GM12872 (cell line): Measurements from ENCODE around the gene SMIM12.

Experiments
- TF ChIP-seq, protein P1 (sequence below): IDR thresholded peaks from 3 replicates; pipeline ENCODE4 v1.5.1; 2011; ENCODE audit warnings: low read depth, mild to moderate bottlenecking, low read length, moderate library complexity; ENCODE audit not compliant: insufficient read depth

SMIM12 gene

GRCh38 chr1:34850382-34850781 lies 9.2 kb downstream of the SMIM12 start:
- TF ChIP-seq, protein P1, sequence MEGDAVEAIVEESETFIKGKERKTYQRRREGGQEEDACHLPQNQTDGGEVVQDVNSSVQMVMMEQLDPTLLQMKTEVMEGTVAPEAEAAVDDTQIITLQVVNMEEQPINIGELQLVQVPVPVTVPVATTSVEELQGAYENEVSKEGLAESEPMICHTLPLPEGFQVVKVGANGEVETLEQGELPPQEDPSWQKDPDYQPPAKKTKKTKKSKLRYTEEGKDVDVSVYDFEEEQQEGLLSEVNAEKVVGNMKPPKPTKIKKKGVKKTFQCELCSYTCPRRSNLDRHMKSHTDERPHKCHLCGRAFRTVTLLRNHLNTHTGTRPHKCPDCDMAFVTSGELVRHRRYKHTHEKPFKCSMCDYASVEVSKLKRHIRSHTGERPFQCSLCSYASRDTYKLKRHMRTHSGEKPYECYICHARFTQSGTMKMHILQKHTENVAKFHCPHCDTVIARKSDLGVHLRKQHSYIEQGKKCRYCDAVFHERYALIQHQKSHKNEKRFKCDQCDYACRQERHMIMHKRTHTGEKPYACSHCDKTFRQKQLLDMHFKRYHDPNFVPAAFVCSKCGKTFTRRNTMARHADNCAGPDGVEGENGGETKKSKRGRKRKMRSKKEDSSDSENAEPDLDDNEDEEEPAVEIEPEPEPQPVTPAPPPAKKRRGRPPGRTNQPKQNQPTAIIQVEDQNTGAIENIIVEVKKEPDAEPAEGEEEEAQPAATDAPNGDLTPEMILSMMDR: no peak

GRCh38 chr1:34847094-34847493 lies 12.5 kb downstream of the SMIM12 start:
- TF ChIP-seq, protein P1: no peak

DNA sequence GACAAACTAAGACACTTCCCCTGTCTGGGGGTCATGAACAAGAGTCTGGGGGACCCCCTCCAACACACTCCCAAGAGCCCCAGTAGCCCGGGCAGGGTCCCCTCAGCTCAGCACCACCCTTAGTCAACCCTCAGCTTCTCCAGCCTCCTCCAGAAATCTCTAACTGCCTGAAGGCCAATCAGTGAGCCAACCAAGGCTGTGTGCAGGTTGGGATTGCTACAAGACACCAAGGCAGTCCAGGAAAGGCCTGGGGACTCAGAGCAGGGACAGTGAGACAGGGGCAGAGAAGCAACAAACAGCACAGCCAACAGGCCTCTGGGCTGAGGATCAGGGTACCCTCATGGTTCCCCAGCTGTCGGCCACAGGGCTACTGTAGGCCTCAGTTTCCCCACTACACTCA lies 13.3 kb downstream of the SMIM12 start:
- TF ChIP-seq, protein P1: no peak

GRCh38 chr1:34845131-34845901 lies 14.2 kb downstream of the SMIM12 start:
- TF ChIP-seq, protein P1: no peak

- TF ChIP-seq, protein P1: no peak
Observed at GRCh38 chr1:34844252-34844634, 15.3 kb downstream of the SMIM12 start.

DNA sequence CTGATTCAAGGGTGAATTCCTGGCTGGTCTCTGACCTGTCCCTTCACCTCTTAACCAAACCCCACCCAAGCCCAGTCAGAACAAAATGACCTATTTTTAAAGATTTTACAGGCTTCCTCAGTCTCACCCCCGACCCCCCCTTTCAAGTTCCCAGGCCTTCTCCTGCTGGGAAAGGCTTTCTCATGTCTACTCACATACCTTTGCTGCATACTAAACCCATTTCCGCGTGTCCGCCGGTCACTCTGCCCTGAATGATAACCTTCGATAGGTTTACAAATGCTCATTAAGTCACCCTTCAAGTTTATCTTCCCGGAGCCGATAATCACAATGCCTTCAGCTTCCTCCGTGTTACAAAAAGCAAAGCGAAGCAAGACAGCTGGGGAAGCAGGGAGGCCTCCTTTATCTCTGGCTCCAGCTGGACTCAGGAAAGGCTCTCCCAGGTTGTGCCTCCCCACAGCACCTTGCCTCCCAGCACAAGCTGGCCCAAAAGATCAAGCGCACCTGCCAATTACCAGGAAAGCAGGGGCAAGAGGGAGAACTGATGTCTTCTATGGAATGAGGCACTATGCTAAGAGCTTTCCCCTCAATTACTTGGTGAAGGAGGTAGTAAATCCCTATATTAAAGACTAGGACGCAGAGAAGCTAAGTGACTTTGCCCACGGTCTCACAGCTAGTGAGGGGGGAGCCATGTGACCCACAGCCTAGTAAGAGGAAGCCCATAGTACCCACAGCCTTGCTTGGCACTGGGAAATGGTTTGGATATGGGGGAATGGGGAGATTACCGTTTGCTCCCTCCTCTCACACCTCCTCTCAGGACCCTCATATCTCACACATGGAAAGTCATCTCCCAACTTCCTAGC lies 15.9 kb downstream of the SMIM12 start:
- TF ChIP-seq, protein P1: no peak

GRCh38 chr1:34842952-34843371 lies 16.6 kb downstream of the SMIM12 start:
- TF ChIP-seq, protein P1: no peak
